ENCODE measurements around the gene ITSN2. TPM values are rescaled to one million over a fixed set of nuclear protein-coding genes. Genes with fewer than 3 reads are reported as not detected.

Gene ITSN2
- polyA plus RNA-seq, 1 experiment: 27.3 TPM

DNA sequence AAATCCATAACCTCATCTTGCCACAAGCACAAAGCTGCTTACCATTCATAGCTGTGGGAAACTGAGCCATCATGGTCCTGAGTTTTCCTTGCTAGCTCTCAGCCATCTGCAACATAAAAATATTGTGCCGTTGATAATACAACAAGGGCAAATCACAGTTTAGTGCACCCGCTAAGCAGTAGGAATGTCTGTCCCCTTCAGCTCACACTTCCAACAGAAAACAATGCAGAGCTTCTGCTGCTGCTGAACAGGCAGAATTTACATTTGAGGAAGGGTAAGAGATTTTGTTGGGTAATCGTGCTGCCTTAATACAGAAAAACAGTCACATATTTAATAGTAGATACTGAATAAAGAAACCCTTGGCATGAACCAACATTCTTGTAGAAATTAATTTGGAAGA is 32.3 kb downstream of the ITSN2 start:
- Histone ChIP-seq H3K9me3 (ENCODE audit: control insufficient read depth, insufficient read depth, low read length) (no peaks in the 10 kb centered on the region), H3K4me3 (ENCODE audit: low read depth, low read length) (no peak overlapping the region), H3K27ac (ENCODE audit: low read depth, low read length) (no peak overlapping the region), H3K27me3 (ENCODE audit: control insufficient read depth, insufficient read depth, low read length) (no peaks in the 10 kb centered on the region)
- TF ChIP-seq, protein P1, sequence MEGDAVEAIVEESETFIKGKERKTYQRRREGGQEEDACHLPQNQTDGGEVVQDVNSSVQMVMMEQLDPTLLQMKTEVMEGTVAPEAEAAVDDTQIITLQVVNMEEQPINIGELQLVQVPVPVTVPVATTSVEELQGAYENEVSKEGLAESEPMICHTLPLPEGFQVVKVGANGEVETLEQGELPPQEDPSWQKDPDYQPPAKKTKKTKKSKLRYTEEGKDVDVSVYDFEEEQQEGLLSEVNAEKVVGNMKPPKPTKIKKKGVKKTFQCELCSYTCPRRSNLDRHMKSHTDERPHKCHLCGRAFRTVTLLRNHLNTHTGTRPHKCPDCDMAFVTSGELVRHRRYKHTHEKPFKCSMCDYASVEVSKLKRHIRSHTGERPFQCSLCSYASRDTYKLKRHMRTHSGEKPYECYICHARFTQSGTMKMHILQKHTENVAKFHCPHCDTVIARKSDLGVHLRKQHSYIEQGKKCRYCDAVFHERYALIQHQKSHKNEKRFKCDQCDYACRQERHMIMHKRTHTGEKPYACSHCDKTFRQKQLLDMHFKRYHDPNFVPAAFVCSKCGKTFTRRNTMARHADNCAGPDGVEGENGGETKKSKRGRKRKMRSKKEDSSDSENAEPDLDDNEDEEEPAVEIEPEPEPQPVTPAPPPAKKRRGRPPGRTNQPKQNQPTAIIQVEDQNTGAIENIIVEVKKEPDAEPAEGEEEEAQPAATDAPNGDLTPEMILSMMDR (IDR thresholded peaks at IDR 0.05; ENCODE audit: low read depth, low read length): no peak
- no peak for DNase-seq (ENCODE audit: low read depth, low spot score)
- ChIA-PET CTCF (interaction anchor here (1.0 kb wide), 1 partner anchor 18 kb away, joined by 3 read pairs; no protein-coding TSS in a partner anchor), POLR2A (interaction anchor here (0.8 kb wide), 1 partner anchor 118 kb away, joined by 3 read pairs; no protein-coding TSS in a partner anchor)

DNA sequence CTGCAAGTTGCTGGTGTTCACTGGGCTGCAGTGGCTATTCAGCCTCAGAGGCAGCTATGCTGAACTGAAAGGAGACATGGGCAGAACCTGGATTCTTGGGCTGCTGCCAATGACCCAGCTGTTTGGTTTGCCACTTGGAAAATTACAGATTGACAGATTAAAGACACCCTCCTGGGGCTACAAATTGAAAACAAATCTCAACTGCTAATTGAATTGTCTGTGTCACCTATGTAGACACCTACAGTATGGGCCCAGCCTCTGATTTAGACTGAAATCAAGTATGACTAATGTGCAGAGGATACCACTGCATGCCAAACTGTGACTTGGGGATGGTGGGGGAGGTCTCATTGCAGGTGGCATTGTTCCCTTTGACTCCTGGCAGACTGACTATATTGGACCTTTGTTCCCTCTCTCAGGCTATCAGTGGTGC is 42.8 kb downstream of the ITSN2 start:
- Histone ChIP-seq H3K27me3 (ENCODE audit: control insufficient read depth, insufficient read depth, low read length) (no peaks in the 10 kb centered on the region), H3K4me3 (ENCODE audit: low read depth, low read length) (no peak overlapping the region), H3K27ac (ENCODE audit: low read depth, low read length) (no peak overlapping the region), H3K9me3 (ENCODE audit: control insufficient read depth, insufficient read depth, low read length) (no peaks in the 10 kb centered on the region)
- TF ChIP-seq, protein P1 (IDR thresholded peaks at IDR 0.05; ENCODE audit: low read depth, low read length): no peak
- CTCF ChIA-PET: no interaction called here
- POLR2A ChIA-PET: no interaction called here
- no peak for DNase-seq (ENCODE audit: low read depth, low spot score)

GRCh38 chr2:24315669-24316068 is 44.7 kb downstream of the ITSN2 start:
- H3K27ac ChIP-seq (ENCODE audit: low read depth, low read length): no peak overlapping the region
- H3K9me3 ChIP-seq (ENCODE audit: control insufficient read depth, insufficient read depth, low read length): no peaks in the 10 kb centered on the region
- POLR2A ChIA-PET: no interaction called here
- TF ChIP-seq, protein P1 (IDR thresholded peaks at IDR 0.05; ENCODE audit: low read depth, low read length): no peak
- H3K4me3 ChIP-seq (ENCODE audit: low read depth, low read length): no peak overlapping the region
- DNase-seq (ENCODE audit: low read depth, low spot score): no peak
- CTCF ChIA-PET: interaction anchor here (1.1 kb wide), 1 partner anchor 23 kb away, joined by 9 read pairs; no protein-coding TSS in a partner anchor
- no peaks in the 10 kb centered on the region for H3K27me3 ChIP-seq (ENCODE audit: control insufficient read depth, insufficient read depth, low read length)

GRCh38 chr2:24313744-24314632 is 46.3 kb downstream of the ITSN2 start:
- POLR2A ChIA-PET: no interaction called here
- no peaks in the 10 kb centered on the region for H3K9me3 ChIP-seq (ENCODE audit: control insufficient read depth, insufficient read depth, low read length)
- H3K4me3 ChIP-seq (ENCODE audit: low read depth, low read length): no peak overlapping the region
- no peaks in the 10 kb centered on the region for H3K27me3 ChIP-seq (ENCODE audit: control insufficient read depth, insufficient read depth, low read length)
- CTCF ChIA-PET: no interaction called here
- no peak for DNase-seq (ENCODE audit: low read depth, low spot score)
- H3K27ac ChIP-seq (ENCODE audit: low read depth, low read length): no peak overlapping the region
- TF ChIP-seq, protein P1 (IDR thresholded peaks at IDR 0.05; ENCODE audit: low read depth, low read length): no peak

GRCh38 chr2:24307961-24308360 is 52.4 kb downstream of the ITSN2 start:
- CTCF ChIA-PET: interaction anchor here (0.9 to 1.1 kb wide), 2 partner anchors 12 to 483 kb away, joined by 3 to 4 read pairs; no protein-coding TSS in a partner anchor
- DNase-seq (ENCODE audit: low read depth, low spot score): no peak
- H3K27me3 ChIP-seq (ENCODE audit: control insufficient read depth, insufficient read depth, low read length): no peaks in the 10 kb centered on the region
- TF ChIP-seq, protein P1 (IDR thresholded peaks at IDR 0.05; ENCODE audit: low read depth, low read length): no peak
- H3K27ac ChIP-seq (ENCODE audit: low read depth, low read length): no peak overlapping the region
- no peak overlapping the region for H3K4me3 ChIP-seq (ENCODE audit: low read depth, low read length)
- POLR2A ChIA-PET: interaction anchor here (0.6 kb wide), 1 partner anchor 262 kb away, joined by 6 read pairs; no protein-coding TSS in a partner anchor
- no peaks in the 10 kb centered on the region for H3K9me3 ChIP-seq (ENCODE audit: control insufficient read depth, insufficient read depth, low read length)
